Measurements from ENCODE around the gene LEFTY1. TPM values are rescaled to one million over a fixed set of nuclear protein-coding genes. Genes with fewer than 3 reads are reported as not detected.

The LEFTY1 gene
- total and polyA plus RNA-seq, 4 donors, result 0.25 to 0.63 (median 0.45) TPM

DNA sequence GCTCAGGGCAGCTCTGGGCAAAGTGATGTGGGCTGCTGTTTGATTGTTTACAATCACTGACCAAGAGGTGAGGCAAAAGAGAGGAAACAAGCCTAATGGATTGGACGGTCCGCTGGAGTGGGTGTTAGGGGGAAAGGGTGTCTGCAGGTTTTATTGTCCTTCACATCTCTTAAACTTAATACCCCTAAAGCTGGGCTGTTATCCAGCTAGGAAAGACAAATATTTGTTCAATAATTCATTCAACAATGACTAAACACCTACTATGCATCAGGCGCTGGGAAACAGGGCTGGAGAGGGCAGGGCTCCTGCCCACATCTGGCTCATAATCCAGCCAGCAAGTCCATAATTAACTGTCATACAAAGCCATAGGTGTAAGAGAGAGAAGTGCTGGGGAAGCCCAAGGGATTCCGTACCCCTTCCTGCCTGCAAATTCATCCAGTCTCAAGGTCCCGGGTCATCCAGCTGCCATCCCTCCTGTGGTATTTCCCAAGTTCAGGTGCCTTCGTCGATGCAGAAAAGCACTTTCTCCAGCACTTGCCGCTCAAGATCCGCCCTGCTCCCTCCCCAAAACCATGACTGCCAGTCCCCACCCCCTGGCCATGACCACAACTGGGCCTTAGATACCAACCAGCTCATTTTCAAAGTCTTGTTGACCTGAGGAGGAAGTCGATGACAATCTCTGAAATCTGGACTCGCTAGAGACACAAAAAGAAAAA is 17.4 kb downstream of the LEFTY1 start:
- Histone ChIP-seq H3K36me3 (ENCODE audit: control insufficient read depth in 1 of 2, insufficient read depth in 2 of 2, low read length in 1 of 2) (peaks cover 0 to 12% of the 10 kb centered on the region in 2 donors), H3K9me3 (ENCODE audit: control insufficient read depth, low read length) (no peaks in the 10 kb centered on the region), H3K27ac (ENCODE audit: low read depth in 1 of 2, low read length in 2 of 2) (no peak overlapping the region), H3K4me3 (ENCODE audit: low read length in 2 of 2) (no peak overlapping the region), H3K27me3 (ENCODE audit: control insufficient read depth in 1 of 2, insufficient read depth in 2 of 2, low read length in 1 of 2) (no peaks in the 10 kb centered on the region), H3K4me1 (ENCODE audit: control insufficient read depth in 1 of 2, insufficient read depth in 2 of 2, low read length in 2 of 2) (no peaks in the 10 kb centered on the region)
- intact Hi-C loops (cut with DNase I), result no loop called here
- ATAC-seq (ENCODE audit: low FRiP score) (no peak), DNase-seq (peak in 1 of 2 donors; percentile 27)
- WGBS, 2 donors, result 70 to 74% methylated on average over 11 of the region's 11 CpGs

DNA sequence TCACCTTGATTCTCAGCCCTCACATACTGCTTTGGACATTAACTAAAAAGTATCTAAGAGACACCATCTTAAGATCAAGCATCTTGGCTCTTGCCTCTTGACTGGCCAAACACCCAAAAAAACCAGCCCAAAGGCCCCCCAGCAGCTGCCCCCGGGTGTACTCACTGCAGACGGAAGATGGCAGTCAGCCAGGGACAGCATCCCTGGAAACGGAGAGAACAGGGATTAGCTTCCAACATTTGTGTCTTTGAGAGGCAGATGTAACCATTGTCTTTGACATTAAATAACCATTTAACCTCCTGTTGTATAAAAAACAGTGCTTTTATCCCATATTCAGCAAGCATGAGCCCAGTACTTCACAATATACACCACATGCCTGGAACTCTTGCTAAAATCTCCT is 18.0 kb downstream of the LEFTY1 start:
- no peak overlapping the region for H3K4me3 ChIP-seq (ENCODE audit: low read length in 2 of 2)
- no peaks in the 10 kb centered on the region for H3K27me3 ChIP-seq (ENCODE audit: control insufficient read depth in 1 of 2, insufficient read depth in 2 of 2, low read length in 1 of 2)
- DNase-seq, result no peak
- no peaks in the 10 kb centered on the region for H3K4me1 ChIP-seq (ENCODE audit: control insufficient read depth in 1 of 2, insufficient read depth in 2 of 2, low read length in 2 of 2)
- ATAC-seq (ENCODE audit: low FRiP score), result no peak
- no peak overlapping the region for H3K27ac ChIP-seq (ENCODE audit: low read depth in 1 of 2, low read length in 2 of 2)
- H3K36me3 ChIP-seq (ENCODE audit: control insufficient read depth in 1 of 2, insufficient read depth in 2 of 2, low read length in 1 of 2), result peaks cover 0 to 14% of the 10 kb centered on the region in 2 donors
- intact Hi-C loops (cut with DNase I), result no loop called here
- 51 to 59% methylated on average over 3 of the region's 3 CpGs for WGBS, 2 donors
- no peaks in the 10 kb centered on the region for H3K9me3 ChIP-seq (ENCODE audit: control insufficient read depth, low read length)

DNA sequence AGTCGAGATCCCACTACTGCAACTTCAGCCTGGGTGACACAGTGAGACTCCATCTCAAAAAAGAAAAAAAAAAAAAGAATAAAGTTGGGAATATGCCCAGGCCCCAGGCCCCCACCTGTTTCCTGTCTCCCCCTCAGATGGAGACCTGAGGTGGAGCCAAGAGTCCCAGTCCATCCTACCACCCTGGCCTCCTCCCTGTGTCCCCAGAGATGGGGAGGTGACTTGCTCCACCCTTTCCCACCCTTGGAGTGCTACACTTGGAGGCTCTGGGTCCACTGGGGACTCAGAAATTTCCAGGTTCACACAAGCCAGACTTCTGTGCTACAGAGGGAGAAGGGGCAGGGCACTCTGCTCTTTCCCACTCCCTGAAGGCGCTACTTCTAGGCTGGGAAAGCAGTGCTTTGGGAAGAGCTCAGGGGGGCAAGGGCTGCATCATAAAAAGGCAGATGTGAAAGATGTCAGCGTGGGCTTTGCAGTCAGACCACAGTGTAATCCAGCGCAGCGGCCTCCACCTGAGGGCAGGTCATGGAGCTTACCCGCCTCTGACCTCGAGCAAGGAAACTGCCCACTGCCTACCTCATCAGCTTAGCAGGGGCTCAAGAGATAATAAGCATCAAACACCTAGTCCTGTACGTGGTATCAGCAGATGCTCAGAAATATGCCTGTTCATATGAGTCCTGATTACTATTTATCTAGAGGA is 20.2 kb downstream of the LEFTY1 start:
- Histone ChIP-seq H3K27me3 (ENCODE audit: control insufficient read depth in 1 of 2, insufficient read depth in 2 of 2, low read length in 1 of 2) (no peaks in the 10 kb centered on the region), H3K4me1 (ENCODE audit: control insufficient read depth in 1 of 2, insufficient read depth in 2 of 2, low read length in 2 of 2) (no peaks in the 10 kb centered on the region), H3K4me3 (ENCODE audit: low read length in 2 of 2) (no peak overlapping the region), H3K27ac (ENCODE audit: low read depth in 1 of 2, low read length in 2 of 2) (no peak overlapping the region), H3K36me3 (ENCODE audit: control insufficient read depth in 1 of 2, insufficient read depth in 2 of 2, low read length in 1 of 2) (peaks cover 0 to 13% of the 10 kb centered on the region in 2 donors), H3K9me3 (ENCODE audit: control insufficient read depth, low read length) (no peaks in the 10 kb centered on the region)
- 87 to 94% methylated on average over 8 of the region's 8 CpGs for WGBS, 2 donors
- intact Hi-C loops (cut with DNase I), result no loop called here
- DNase-seq, result no peak
- ATAC-seq (ENCODE audit: low FRiP score), result no peak

DNA sequence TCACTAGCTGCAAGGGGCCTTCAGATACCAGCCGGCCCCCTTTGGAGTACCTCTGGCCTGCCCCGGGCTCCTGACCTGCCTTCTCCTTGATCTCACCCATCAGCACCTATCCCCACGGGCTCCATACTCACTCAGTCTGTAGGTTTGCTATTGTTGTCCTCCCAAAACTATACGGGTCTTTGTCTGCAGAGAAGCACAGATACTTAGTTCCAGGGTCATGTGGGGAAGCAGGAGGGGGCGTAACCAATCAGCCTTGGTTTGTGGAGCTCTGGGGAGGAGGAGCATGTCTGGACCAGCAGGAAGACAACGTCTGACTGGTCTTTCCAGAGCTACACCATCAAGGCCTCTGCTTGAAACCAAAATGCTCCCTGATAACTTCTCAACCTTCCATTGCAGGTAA is 22.0 kb downstream of the LEFTY1 start:
- ATAC-seq (ENCODE audit: low FRiP score) (no peak), DNase-seq (no peak)
- intact Hi-C loops (cut with DNase I), result no loop called here
- 61 to 71% methylated on average over 6 of the region's 6 CpGs for WGBS, 2 donors
- no peaks in the 10 kb centered on the region for H3K9me3 ChIP-seq (ENCODE audit: control insufficient read depth, low read length)
- H3K4me1 ChIP-seq (ENCODE audit: control insufficient read depth in 1 of 2, insufficient read depth in 2 of 2, low read length in 2 of 2), result no peaks in the 10 kb centered on the region
- H3K27me3 ChIP-seq (ENCODE audit: control insufficient read depth in 1 of 2, insufficient read depth in 2 of 2, low read length in 1 of 2), result no peaks in the 10 kb centered on the region
- no peak overlapping the region for H3K27ac ChIP-seq (ENCODE audit: low read depth in 1 of 2, low read length in 2 of 2)
- H3K36me3 ChIP-seq (ENCODE audit: control insufficient read depth in 1 of 2, insufficient read depth in 2 of 2, low read length in 1 of 2), result peaks cover 0 to 14% of the 10 kb centered on the region in 2 donors
- H3K4me3 ChIP-seq (ENCODE audit: low read length in 2 of 2), result no peak overlapping the region

DNA sequence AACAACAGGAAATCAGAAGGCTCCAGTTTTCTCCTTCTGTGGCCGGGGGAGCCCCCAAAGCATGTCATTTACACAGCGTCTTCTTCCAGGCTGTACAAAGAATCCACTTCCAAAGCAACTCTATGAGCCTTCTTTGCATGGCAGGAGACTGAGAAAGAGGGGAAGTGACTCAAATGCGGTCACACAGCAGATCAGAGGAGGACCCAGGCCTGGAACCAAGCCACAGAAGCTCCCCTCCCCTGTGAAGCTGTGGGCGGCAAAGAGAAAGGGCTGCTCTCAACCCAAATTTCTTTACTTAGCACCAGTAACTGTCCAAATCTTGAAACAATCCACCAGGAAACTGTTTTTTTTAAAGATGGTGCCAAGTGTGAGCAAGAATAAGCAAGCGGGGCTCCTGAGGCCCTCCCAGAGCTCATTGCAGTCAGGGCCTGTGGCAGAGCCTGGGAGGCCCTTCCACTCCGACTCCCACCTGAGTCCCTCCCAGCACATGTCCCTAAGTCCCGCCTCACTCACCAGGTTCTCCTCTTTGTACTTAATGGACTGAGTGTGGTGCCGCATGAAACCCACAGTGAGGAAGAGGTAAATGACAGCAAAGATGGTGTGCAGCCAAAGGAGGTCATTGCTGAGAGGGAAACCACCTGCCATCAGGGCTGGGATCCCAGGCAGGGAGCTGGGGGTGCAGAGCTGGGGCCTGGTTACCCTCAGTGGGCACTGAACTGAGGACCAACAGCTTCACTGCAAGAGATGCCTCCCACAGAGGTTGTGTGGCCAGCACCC is 22.7 kb downstream of the LEFTY1 start:
- Histone ChIP-seq H3K27ac (ENCODE audit: low read depth in 1 of 2, low read length in 2 of 2) (no peak overlapping the region), H3K27me3 (ENCODE audit: control insufficient read depth in 1 of 2, insufficient read depth in 2 of 2, low read length in 1 of 2) (no peaks in the 10 kb centered on the region), H3K4me3 (ENCODE audit: low read length in 2 of 2) (no peak overlapping the region), H3K36me3 (ENCODE audit: control insufficient read depth in 1 of 2, insufficient read depth in 2 of 2, low read length in 1 of 2) (peaks cover 0 to 17% of the 10 kb centered on the region in 2 donors), H3K4me1 (ENCODE audit: control insufficient read depth in 1 of 2, insufficient read depth in 2 of 2, low read length in 2 of 2) (no peaks in the 10 kb centered on the region), H3K9me3 (ENCODE audit: control insufficient read depth, low read length) (no peaks in the 10 kb centered on the region)
- intact Hi-C loops (cut with DNase I), result no loop called here
- WGBS, 2 donors, result 64 to 66% methylated on average over 8 of the region's 8 CpGs
- no peak for ATAC-seq (ENCODE audit: low FRiP score)
- DNase-seq, result peak in 1 of 2 donors; percentile 71

DNA sequence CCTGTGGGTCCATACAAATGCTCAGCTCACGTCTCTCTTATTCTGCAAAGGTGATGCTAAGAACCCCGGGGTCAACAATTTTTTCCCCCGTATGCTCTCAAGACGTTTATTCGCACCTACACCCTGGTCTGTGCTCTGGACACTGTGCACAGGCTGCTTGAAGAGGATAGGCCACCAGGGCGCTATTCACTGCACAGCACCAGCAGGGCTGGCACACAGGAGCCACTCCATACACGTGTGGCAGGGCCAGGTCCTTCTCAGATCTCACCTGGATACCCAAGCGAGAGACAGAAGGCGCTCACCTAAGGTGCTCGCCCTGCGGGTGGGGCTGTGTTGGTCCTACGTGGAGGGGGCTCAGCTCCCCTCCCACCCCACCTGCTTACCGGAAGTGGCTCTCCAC is 23.4 kb downstream of the LEFTY1 start:
- Histone ChIP-seq H3K4me1 (ENCODE audit: control insufficient read depth in 1 of 2, insufficient read depth in 2 of 2, low read length in 2 of 2) (no peaks in the 10 kb centered on the region), H3K36me3 (ENCODE audit: control insufficient read depth in 1 of 2, insufficient read depth in 2 of 2, low read length in 1 of 2) (peaks cover 0 to 16% of the 10 kb centered on the region in 2 donors), H3K27ac (ENCODE audit: low read depth in 1 of 2, low read length in 2 of 2) (no peak overlapping the region), H3K9me3 (ENCODE audit: control insufficient read depth, low read length) (no peaks in the 10 kb centered on the region), H3K4me3 (ENCODE audit: low read length in 2 of 2) (no peak overlapping the region), H3K27me3 (ENCODE audit: control insufficient read depth in 1 of 2, insufficient read depth in 2 of 2, low read length in 1 of 2) (no peaks in the 10 kb centered on the region)
- no peak for ATAC-seq (ENCODE audit: low FRiP score)
- intact Hi-C loops (cut with DNase I), result no loop called here
- 82 to 87% methylated on average over 13 of the region's 13 CpGs for WGBS, 2 donors
- no peak for DNase-seq

DNA sequence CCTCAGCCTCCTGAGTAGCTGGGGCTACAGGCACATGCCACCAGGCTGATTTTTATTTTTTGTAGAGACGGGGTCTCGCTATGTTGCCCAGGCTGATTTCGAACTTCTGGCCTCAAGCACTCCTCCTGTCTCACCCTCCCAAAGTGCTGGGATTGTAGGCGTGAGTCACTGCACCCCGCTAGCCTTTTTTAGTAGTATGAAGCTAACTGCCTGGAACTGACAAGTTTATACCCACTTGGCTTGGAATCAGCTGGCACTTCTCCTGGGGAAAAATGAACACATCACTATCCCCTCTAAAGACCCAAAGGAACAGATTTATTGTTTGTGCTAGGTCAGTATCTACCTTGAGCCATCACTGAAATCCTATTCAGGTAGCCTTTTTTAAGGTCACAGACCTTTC is 25.8 kb downstream of the LEFTY1 start:
- H3K27ac ChIP-seq (ENCODE audit: low read depth in 1 of 2, low read length in 2 of 2), result no peak overlapping the region

DNA sequence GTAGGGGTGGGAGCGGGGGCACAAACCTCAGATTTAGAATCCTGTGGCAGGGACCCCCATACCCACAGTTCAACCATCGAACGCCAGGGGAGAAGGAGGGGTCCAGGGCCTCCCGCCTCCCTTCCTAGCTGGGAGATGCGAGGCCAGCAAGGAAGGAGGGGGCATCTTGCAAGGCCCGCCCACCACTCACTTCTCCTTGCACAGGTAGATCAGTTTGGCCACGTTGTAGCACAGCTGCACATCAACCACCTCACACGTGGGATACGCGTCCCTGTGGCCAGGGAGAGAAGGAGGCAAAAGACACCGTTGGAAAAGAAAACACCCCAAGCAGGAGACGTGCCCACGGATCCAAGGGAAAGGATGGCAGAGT is 26.4 kb downstream of the LEFTY1 start:
- no peak overlapping the region for H3K4me3 ChIP-seq (ENCODE audit: low read length in 2 of 2)
- ATAC-seq (ENCODE audit: low FRiP score) (no peak), DNase-seq (no peak)
- H3K27ac ChIP-seq (ENCODE audit: low read depth in 1 of 2, low read length in 2 of 2), result no peak overlapping the region
- peaks cover 0 to 11% of the 10 kb centered on the region in 2 donors for H3K36me3 ChIP-seq (ENCODE audit: control insufficient read depth in 1 of 2, insufficient read depth in 2 of 2, low read length in 1 of 2)
- no peaks in the 10 kb centered on the region for H3K9me3 ChIP-seq (ENCODE audit: control insufficient read depth, low read length)
- no peaks in the 10 kb centered on the region for H3K4me1 ChIP-seq (ENCODE audit: control insufficient read depth in 1 of 2, insufficient read depth in 2 of 2, low read length in 2 of 2)
- 81 to 88% methylated on average over 12 to 13 of the region's 13 CpGs for WGBS, 2 donors
- H3K27me3 ChIP-seq (ENCODE audit: control insufficient read depth in 1 of 2, insufficient read depth in 2 of 2, low read length in 1 of 2), result no peaks in the 10 kb centered on the region
- intact Hi-C loops (cut with DNase I), result no loop called here

More for the DNA sequence above, 25.8 kb downstream of the LEFTY1 start:
- WGBS, 2 donors, result 44 to 48% methylated on average over 5 of the region's 5 CpGs
- H3K9me3 ChIP-seq (ENCODE audit: control insufficient read depth, low read length), result no peaks in the 10 kb centered on the region
- no peaks in the 10 kb centered on the region for H3K27me3 ChIP-seq (ENCODE audit: control insufficient read depth in 1 of 2, insufficient read depth in 2 of 2, low read length in 1 of 2)
- intact Hi-C loops (cut with DNase I), result no loop called here
- H3K4me1 ChIP-seq (ENCODE audit: control insufficient read depth in 1 of 2, insufficient read depth in 2 of 2, low read length in 2 of 2), result no peaks in the 10 kb centered on the region
- no peak for ATAC-seq (ENCODE audit: low FRiP score)
- no peak overlapping the region for H3K4me3 ChIP-seq (ENCODE audit: low read length in 2 of 2)
- DNase-seq, result no peak
- peaks cover 0 to 13% of the 10 kb centered on the region in 2 donors for H3K36me3 ChIP-seq (ENCODE audit: control insufficient read depth in 1 of 2, insufficient read depth in 2 of 2, low read length in 1 of 2)

Measured in aorta (tissue), 5 donors.